Naive thymus-derived CD8-positive, alpha-beta T cell (primary cell): ENCODE results near the gene RNF213. TPM values are rescaled to one million over a fixed set of nuclear protein-coding genes. Genes with fewer than 3 reads are reported as not detected.
"Not testable (repeated sequence)": the region's sequence is repeated elsewhere in the genome, so short reads cannot be mapped to it uniquely, and the experiment has no call there.

Experiments
- ATAC-seq, 2 donors: fragments of 150-1000 bp; cut with Tn5 transposase in 1 of 2; sonication (Bioruptor Pico), chemical (Tn5 transposase) in 1 of 2; 1 replicate in 1 of 2; 2 replicates in 1 of 2; pipeline ENCODE4 v1.10.0; 2021; ENCODE audit warnings: mild to moderate bottlenecking in 2 of 2, moderate library complexity in 2 of 2
- POLR2A ChIA-PET: fragments of 350-600 bp; sonication (Branson Sonifier 250); formaldehyde crosslinking; loops from one replicate; lab custom pipeline; 2021; ENCODE audit warnings: antibody characterized with exemption; lab: Charles Lee
- DNase-seq, 10 donors: peaks; one replicate each; pipeline versions ENCODE4 v3.0.0 to v3.0.0-alpha.2; 2020 to 2022
- H3K27ac Mint-ChIP-seq, 10 donors: one replicate each; pipeline ENCODE4 v1.8.0; 2020 to 2022; ENCODE audit warnings: mild to moderate bottlenecking in 10 of 10, mixed read lengths in 10 of 10, moderate library complexity in 4 of 10, inconsistent platforms in 1 of 10
- H3K27me3 Mint-ChIP-seq, 5 donors: one replicate each; pipeline ENCODE4 v1.8.0; 2021 to 2022; ENCODE audit warnings: mixed read lengths in 5 of 5
- H3K36me3 Mint-ChIP-seq, 3 donors: one replicate each; pipeline ENCODE4 v1.8.0; 2020 to 2022; ENCODE audit warnings: mixed read lengths in 3 of 3, mild to moderate bottlenecking in 2 of 3, inconsistent platforms in 1 of 3
- H3K4me1 Mint-ChIP-seq, 4 donors: one replicate each; pipeline ENCODE4 v1.8.0; 2021 to 2022; ENCODE audit warnings: mixed read lengths in 4 of 4
- H3K4me3 Mint-ChIP-seq, 10 donors: one replicate each; pipeline ENCODE4 v1.8.0; 2020 to 2022; ENCODE audit warnings: mild to moderate bottlenecking in 10 of 10, mixed read lengths in 10 of 10, moderate library complexity in 6 of 10, inconsistent platforms in 1 of 10
- H3K9me3 Mint-ChIP-seq, 9 donors: one replicate each; pipeline ENCODE4 v1.8.0; 2020 to 2022; ENCODE audit warnings: mixed read lengths in 9 of 9, mild to moderate bottlenecking in 3 of 9, inconsistent platforms in 1 of 9, moderate library complexity in 1 of 9
- polyA plus RNA-seq, 3 donors: library from polyadenylated mRNA; unstranded; fragments of 300-500 nt; fragmentation: Illumina TruSeq; gene quantifications; one replicate each; pipeline ENCODE4 v1.2.3, GENCODE V29; 2021
- total RNA-seq, 8 experiments: library from RNA in 2 of 8; stranded (reverse) in 2 of 8; gene quantifications; one replicate each; pipeline ENCODE4 v1.2.3 and lab custom pipeline; 2021 to 2026

The RNF213 gene
- total and polyA plus RNA-seq, 5 experiments from 2014 or later: 27.1 to 328 (median 52.2) TPM

- DNase-seq (no peak), ATAC-seq (no peak)
- H3K9me3 Mint-ChIP-seq: peaks cover 0 to 9% (median 3%) of the 10 kb centered on the region in 9 donors
- H3K4me3 Mint-ChIP-seq: no peak overlapping the region
- H3K27ac Mint-ChIP-seq: peak overlapping the region in 5 of 10 donors; percentile 40 to 80 (median 49)
- no peaks in the 10 kb centered on the region for H3K27me3 Mint-ChIP-seq
- POLR2A ChIA-PET: no interaction called here
- peaks cover 12 to 90% (median 42%) of the 10 kb centered on the region in 3 donors for H3K36me3 Mint-ChIP-seq
- H3K4me1 Mint-ChIP-seq: peaks cover 0 to 4% (median 2%) of the 10 kb centered on the region in 4 donors
These were observed 47.5 kb downstream of the RNF213 start for GRCh38 chr17:80307994-80308691.

GRCh38 chr17:80308692-80309517 is 48.3 kb downstream of the RNF213 start:
- Mint-ChIP-seq H3K27ac (peak overlapping the region in 7 of 10 donors; percentile 9 to 80 (median 18)), H3K4me1 (peaks cover 0 to 4% (median 2%) of the 10 kb centered on the region in 4 donors), H3K36me3 (peaks cover 9 to 87% (median 35%) of the 10 kb centered on the region in 3 donors), H3K9me3 (peaks cover 0 to 8% (median 0%) of the 10 kb centered on the region in 9 donors), H3K4me3 (no peak overlapping the region), H3K27me3 (no peaks in the 10 kb centered on the region)
- DNase-seq (no peak), ATAC-seq (no peak)
- POLR2A ChIA-PET: interaction anchor here (1.3 kb wide), 1 partner anchor 13 kb away, joined by 3 read pairs; no protein-coding TSS in a partner anchor

- H3K9me3 Mint-ChIP-seq: peaks cover 0 to 5% (median 0%) of the 10 kb centered on the region in 9 donors
- H3K27me3 Mint-ChIP-seq: no peaks in the 10 kb centered on the region
- peak overlapping the region in 8 of 10 donors; percentile 8 to 53 (median 31) for H3K27ac Mint-ChIP-seq
- DNase-seq (no peak), ATAC-seq (no peak)
- no peak overlapping the region for H3K4me3 Mint-ChIP-seq
- H3K36me3 Mint-ChIP-seq: peaks cover 7 to 70% (median 21%) of the 10 kb centered on the region in 3 donors
- H3K4me1 Mint-ChIP-seq: peaks cover 0 to 8% (median 5%) of the 10 kb centered on the region in 4 donors
- POLR2A ChIA-PET: no interaction called here
These were observed 50.7 kb downstream of the RNF213 start for GRCh38 chr17:80311216-80311827.

- no peak for ATAC-seq
- Mint-ChIP-seq H3K36me3 (peaks cover 7 to 70% (median 30%) of the 10 kb centered on the region in 3 donors), H3K4me3 (no peak overlapping the region), H3K4me1 (peaks cover 0 to 12% (median 9%) of the 10 kb centered on the region in 4 donors), H3K27ac (peak overlapping the region in 3 of 10 donors; percentile 28 to 36 (median 34)), H3K9me3 (peaks cover 0 to 5% (median 0%) of the 10 kb centered on the region in 9 donors), H3K27me3 (no peaks in the 10 kb centered on the region)
- POLR2A ChIA-PET: no interaction called here
- DNase-seq: no peak
These were observed 52.0 kb downstream of the RNF213 start for GRCh38 chr17:80312621-80313135.

- Mint-ChIP-seq H3K36me3 (peaks cover 7 to 70% (median 33%) of the 10 kb centered on the region in 3 donors), H3K9me3 (peaks cover 0 to 5% (median 0%) of the 10 kb centered on the region in 9 donors), H3K4me1 (peaks cover 0 to 10% (median 9%) of the 10 kb centered on the region in 4 donors), H3K4me3 (peak overlapping the region in 1 of 10 donors; percentile 22), H3K27ac (peak overlapping the region in 8 of 10 donors; percentile 28 to 91 (median 50)), H3K27me3 (no peaks in the 10 kb centered on the region)
- DNase-seq: no peak
- POLR2A ChIA-PET: no interaction called here
- ATAC-seq: no peak
These were observed 52.6 kb downstream of the RNF213 start for GRCh38 chr17:80313160-80313829.

GRCh38 chr17:80313946-80314345 is 53.3 kb downstream of the RNF213 start:
- DNase-seq, H3K4me1 Mint-ChIP-seq, ATAC-seq, H3K9me3 Mint-ChIP-seq, POLR2A ChIA-PET, H3K27ac Mint-ChIP-seq, H3K27me3 Mint-ChIP-seq, H3K4me3 Mint-ChIP-seq: not testable (repeated sequence)
- peaks cover 7 to 69% (median 33%) of the 10 kb centered on the region in 3 donors for H3K36me3 Mint-ChIP-seq

GRCh38 chr17:80315517-80316182 is 55.0 kb downstream of the RNF213 start:
- Mint-ChIP-seq H3K4me3 (no peak overlapping the region), H3K27ac (peak overlapping the region in 3 of 10 donors; percentile 23 to 91 (median 25)), H3K36me3 (peaks cover 12 to 69% (median 43%) of the 10 kb centered on the region in 3 donors), H3K27me3 (no peaks in the 10 kb centered on the region), H3K9me3 (peaks cover 0 to 5% (median 0%) of the 10 kb centered on the region in 9 donors), H3K4me1 (peaks cover 0 to 9% (median 8%) of the 10 kb centered on the region in 4 donors)
- ATAC-seq (no peak), DNase-seq (no peak)
- POLR2A ChIA-PET: interaction anchor here (0.8 kb wide), 1 partner anchor 120 kb away, joined by 3 read pairs; no protein-coding TSS in a partner anchor

- H3K4me3 Mint-ChIP-seq: no peak overlapping the region
- peak overlapping the region in 6 of 10 donors; percentile 23 to 91 (median 63) for H3K27ac Mint-ChIP-seq
- peaks cover 18 to 69% (median 50%) of the 10 kb centered on the region in 3 donors for H3K36me3 Mint-ChIP-seq
- no peak for ATAC-seq
- H3K4me1 Mint-ChIP-seq: peaks cover 0 to 9% (median 8%) of the 10 kb centered on the region in 4 donors
- no peaks in the 10 kb centered on the region for H3K27me3 Mint-ChIP-seq
- H3K9me3 Mint-ChIP-seq: peaks cover 0 to 5% (median 2%) of the 10 kb centered on the region in 9 donors
- POLR2A ChIA-PET: interaction anchor here (0.8 kb wide), 1 partner anchor 121 kb away, joined by 3 read pairs; no protein-coding TSS in a partner anchor
- DNase-seq: no peak
These were observed 55.8 kb downstream of the RNF213 start for GRCh38 chr17:80316431-80316830.

GRCh38 chr17:80316927-80317705 is 56.5 kb downstream of the RNF213 start:
- Mint-ChIP-seq H3K9me3 (peaks cover 0 to 6% (median 2%) of the 10 kb centered on the region in 9 donors), H3K27me3 (no peaks in the 10 kb centered on the region), H3K4me1 (peaks cover 0 to 9% (median 8%) of the 10 kb centered on the region in 4 donors), H3K36me3 (peaks cover 20 to 71% (median 57%) of the 10 kb centered on the region in 3 donors), H3K4me3 (no peak overlapping the region), H3K27ac (peak overlapping the region in 3 of 10 donors; percentile 72 to 91 (median 89))
- DNase-seq (no peak), ATAC-seq (no peak)
- POLR2A ChIA-PET: no interaction called here

GRCh38 chr17:80317706-80317980 is 57.0 kb downstream of the RNF213 start:
- Mint-ChIP-seq H3K4me1 (peaks cover 0 to 9% (median 7%) of the 10 kb centered on the region in 4 donors), H3K9me3 (peaks cover 0 to 9% (median 3%) of the 10 kb centered on the region in 9 donors), H3K27me3 (no peaks in the 10 kb centered on the region), H3K27ac (peak overlapping the region in 1 of 10 donors; percentile 18), H3K4me3 (no peak overlapping the region), H3K36me3 (peaks cover 21 to 75% (median 63%) of the 10 kb centered on the region in 3 donors)
- no peak for ATAC-seq
- POLR2A ChIA-PET: no interaction called here
- DNase-seq: no peak

GRCh38 chr17:80318166-80318565 is 57.5 kb downstream of the RNF213 start:
- H3K4me1 Mint-ChIP-seq: peaks cover 0 to 9% (median 6%) of the 10 kb centered on the region in 4 donors

More at GRCh38 chr17:80318166-80318565, 57.5 kb downstream of the RNF213 start:
- Mint-ChIP-seq H3K4me3 (no peak overlapping the region), H3K36me3 (peaks cover 27 to 78% (median 68%) of the 10 kb centered on the region in 3 donors), H3K27ac (peak overlapping the region in 2 of 10 donors; percentile 24 to 48), H3K9me3 (peaks cover 0 to 14% (median 6%) of the 10 kb centered on the region in 9 donors), H3K27me3 (no peaks in the 10 kb centered on the region)
- ATAC-seq (no peak), DNase-seq (no peak)
- POLR2A ChIA-PET: no interaction called here
